Adrenal gland (tissue), 12 donors: ENCODE data around the gene CREBBP. TPM values are rescaled to one million over a fixed set of nuclear protein-coding genes. Genes with fewer than 3 reads are reported as not detected.
A peak's percentile ranks its signal among the peaks of the same experiment; 100 is the strongest.

Experiments used
- DNase-seq, 7 donors: peaks; one replicate each; pipeline ENCODE4 v3.0.0-alpha.2; 2019 to 2020
- H3K27ac ChIP-seq, 5 donors: fragments of 200-600 bp; sonication (generic) in 4 of 5; 1 replicate in 3 of 5; 2 replicates in 2 of 5; pipeline versions ENCODE4 v1.5.1 to v1.8.0; 2016 to 2020; ENCODE audit warnings: mild to moderate bottlenecking in 1 of 5
- H3K27me3 ChIP-seq: fragments of 200-600 bp; 2 replicates; pipeline ENCODE4 v1.8.0; 2021
- H3K36me3 ChIP-seq, 2 donors: fragments of 200-600 bp; replicated peaks in 1 of 2; 1 replicate in 1 of 2; 2 replicates in 1 of 2; pipeline versions ENCODE4 v1.5.1 to v1.8.0; 2018 to 2022
- H3K4me1 ChIP-seq, 2 donors: fragments of 200-600 bp; replicated peaks in 1 of 2; 1 replicate in 1 of 2; 2 replicates in 1 of 2; pipeline versions ENCODE4 v1.5.1 to v1.8.0; 2018 to 2021
- H3K4me3 ChIP-seq, 4 donors: fragments of 200-600 bp; sonication (generic) in 3 of 4; one replicate each; pipeline ENCODE4 v1.5.1; 2016 to 2018
- H3K9me3 ChIP-seq, 3 donors: fragments of 200-600 bp; sonication (generic) in 1 of 3; replicated peaks in 1 of 3; 1 replicate in 2 of 3; 2 replicates in 1 of 3; pipeline versions ENCODE4 v1.5.1 to v1.8.0; 2016 to 2021
- CTCF ChIP-seq, 6 experiments: fragments of 450-650 bp in 4 of 6; fragments of 200-600 bp in 2 of 6; sonication (generic) in 1 of 6; IDR thresholded peaks; 1 replicate in 5 of 6; 2 replicates in 1 of 6; pipeline versions ENCODE4 v1.5.1 to v1.8.0; 2016 to 2021; ENCODE audit warnings: antibody characterized with exemption in 6 of 6, mild to moderate bottlenecking in 2 of 6, moderate library complexity in 1 of 6
- POLR2A ChIP-seq, 2 donors: fragments of 450-650 bp; IDR thresholded peaks; one replicate each; pipeline ENCODE4 v1.6.1; 2017; ENCODE audit warnings: antibody characterized with exemption in 2 of 2, mild to moderate bottlenecking in 2 of 2, moderate library complexity in 1 of 2
- WGBS, 4 donors: extraction: QIAGEN DNeasy Blood & Tissue Kit in 2 of 4; methylation state at CpG; one replicate each; pipeline versions ENCODE4 v1.1.5 to v1.1.7; 2013 to 2017; 5-methylcytosine and 5-hydroxymethylcytosine counted together
- intact Hi-C, 2 donors: fragments of 100-400 bp; cut with DNase I; formaldehyde crosslinking; loops; one replicate each; pipeline versions ENCODE4 v1.14.1 to v1.15.0; 2022 to 2023
- polyA plus RNA-seq, 3 donors: library from polyadenylated mRNA; stranded (reverse); fragments of 200-250 nt in 2 of 3; fragments of 350-450 nt in 1 of 3; fragmentation: Illumina TruSeq in 1 of 3; extraction: RNeasy Lipid Tissue Mini Kit (QIAGEN cat#74804) in 1 of 3; gene quantifications; one replicate each; pipeline ENCODE4 v1.2.3, GENCODE V29; 2013 to 2014
- total RNA-seq, 9 donors: library from RNA; depleted of rRNA in 4 of 9; stranded (reverse); fragments of >200 nt in 4 of 9; fragments of 120-200 nt in 1 of 9; fragmentation: NEBNext Ultra II Directional in 1 of 9; extraction: Animal tissue kit (Norgen Biotek cat#: 25700) in 1 of 9; gene quantifications; one replicate each; pipeline versions ENCODE4 v1.1.0 to v1.2.4, GENCODE V29; 2013 to 2023
- donor health status: healthy with polysubstance abuse.
- donor health status: Bipolar disorder and iron deficiency.
- donor health status: DM: yes; HTN: yes; CAD: no.
- donor health status: DM: no; HTN: no; CAD: no.
- donor health status: DM: no; HTN: no; CAD: no.
- donor health status: DM: yes; HTN: yes; CAD: no.

CREBBP gene
- total and polyA plus RNA-seq, 12 donors, result 13.7 to 67.7 (median 44.1) TPM

GRCh38 chr16:3825940-3826339 lies 54.6 kb downstream of the CREBBP start:
- H3K4me3 ChIP-seq, result no peak overlapping the region
- peaks cover 20 to 45% of the 10 kb centered on the region in 2 donors for H3K4me1 ChIP-seq
- DNase-seq, result no peak
- TF ChIP-seq CTCF (IDR thresholded peaks at IDR 0.05), result no peak
- TF ChIP-seq POLR2A (IDR thresholded peaks at IDR 0.05), result no peak
- no peaks in the 10 kb centered on the region for H3K9me3 ChIP-seq
- H3K36me3 ChIP-seq, result no peaks in the 10 kb centered on the region
- H3K27ac ChIP-seq, result no peak overlapping the region
- intact Hi-C loops, result no loop called here
- WGBS, 4 donors, result 91 to 93% (median 92%) methylated on average over 4 of the region's 4 CpGs
- H3K27me3 ChIP-seq, result no peaks in the 10 kb centered on the region

- H3K4me1 ChIP-seq, result peaks cover 27 to 53% of the 10 kb centered on the region in 2 donors
- 47 to 65% (median 49%) methylated on average over 1 of the region's 1 CpG for WGBS, 4 donors
- intact Hi-C loops, result no loop called here
- H3K4me3 ChIP-seq, result no peak overlapping the region
- H3K27ac ChIP-seq, result peak overlapping the region in 1 of 5 donors; percentile 22
- H3K36me3 ChIP-seq, result no peaks in the 10 kb centered on the region
- no peaks in the 10 kb centered on the region for H3K27me3 ChIP-seq
- no peak for DNase-seq
- no peaks in the 10 kb centered on the region for H3K9me3 ChIP-seq
- TF ChIP-seq POLR2A (IDR thresholded peaks at IDR 0.05) (no peak), CTCF (IDR thresholded peaks at IDR 0.05) (no peak)
Observed at GRCh38 chr16:3825103-3825502, 55.4 kb downstream of the CREBBP start.

- no peaks in the 10 kb centered on the region for H3K9me3 ChIP-seq
- TF ChIP-seq CTCF (IDR thresholded peaks at IDR 0.05) (no peak), POLR2A (IDR thresholded peaks at IDR 0.05) (no peak)
- 82 to 88% (median 86%) methylated on average over 17 of the region's 17 CpGs for WGBS, 4 donors
- intact Hi-C loops, result no loop called here
- H3K27me3 ChIP-seq, result no peaks in the 10 kb centered on the region
- H3K36me3 ChIP-seq, result no peaks in the 10 kb centered on the region
- no peak overlapping the region for H3K27ac ChIP-seq
- DNase-seq, result no peak
- H3K4me3 ChIP-seq, result no peak overlapping the region
- peaks cover 27 to 62% of the 10 kb centered on the region in 2 donors for H3K4me1 ChIP-seq
Observed at GRCh38 chr16:3824121-3824795, 56.3 kb downstream of the CREBBP start.

- Histone ChIP-seq H3K27me3 (no peaks in the 10 kb centered on the region), H3K27ac (no peak overlapping the region), H3K9me3 (no peaks in the 10 kb centered on the region), H3K4me3 (no peak overlapping the region), H3K4me1 (peaks cover 27 to 70% of the 10 kb centered on the region in 2 donors), H3K36me3 (no peaks in the 10 kb centered on the region)
- no peak for DNase-seq
- WGBS, 4 donors, result 64 to 70% (median 69%) methylated on average over 5 of the region's 5 CpGs
- TF ChIP-seq CTCF (IDR thresholded peaks at IDR 0.05) (no peak), POLR2A (IDR thresholded peaks at IDR 0.05) (no peak)
- intact Hi-C loops, result no loop called here
Observed at GRCh38 chr16:3823427-3823826, 57.1 kb downstream of the CREBBP start.
